Cardiac fibroblast (primary cell): ENCODE results near the gene NPL.

ENCODE experiments used
- DNase-seq, 2 donors: peaks; one replicate each; pipeline versions ENCODE4 v3.0.0 to v3.0.0-alpha.2; 2010; ENCODE audit warnings: low read depth in 2 of 2
- H3K4me3 ChIP-seq, 2 donors: replicated peaks in 1 of 2; 1 replicate in 1 of 2; 2 replicates in 1 of 2; pipeline ENCODE4 v1.5.1; 2011; ENCODE audit warnings: low read depth in 2 of 2, low read length in 2 of 2, mild to moderate bottlenecking in 2 of 2, moderate library complexity in 1 of 2
- TF ChIP-seq, protein P1 (sequence below): IDR thresholded peaks from one replicate; pipeline ENCODE4 v1.5.1; 2011; ENCODE audit warnings: low read depth, mild to moderate bottlenecking, low read length, inconsistent platforms

NPL gene

DNA sequence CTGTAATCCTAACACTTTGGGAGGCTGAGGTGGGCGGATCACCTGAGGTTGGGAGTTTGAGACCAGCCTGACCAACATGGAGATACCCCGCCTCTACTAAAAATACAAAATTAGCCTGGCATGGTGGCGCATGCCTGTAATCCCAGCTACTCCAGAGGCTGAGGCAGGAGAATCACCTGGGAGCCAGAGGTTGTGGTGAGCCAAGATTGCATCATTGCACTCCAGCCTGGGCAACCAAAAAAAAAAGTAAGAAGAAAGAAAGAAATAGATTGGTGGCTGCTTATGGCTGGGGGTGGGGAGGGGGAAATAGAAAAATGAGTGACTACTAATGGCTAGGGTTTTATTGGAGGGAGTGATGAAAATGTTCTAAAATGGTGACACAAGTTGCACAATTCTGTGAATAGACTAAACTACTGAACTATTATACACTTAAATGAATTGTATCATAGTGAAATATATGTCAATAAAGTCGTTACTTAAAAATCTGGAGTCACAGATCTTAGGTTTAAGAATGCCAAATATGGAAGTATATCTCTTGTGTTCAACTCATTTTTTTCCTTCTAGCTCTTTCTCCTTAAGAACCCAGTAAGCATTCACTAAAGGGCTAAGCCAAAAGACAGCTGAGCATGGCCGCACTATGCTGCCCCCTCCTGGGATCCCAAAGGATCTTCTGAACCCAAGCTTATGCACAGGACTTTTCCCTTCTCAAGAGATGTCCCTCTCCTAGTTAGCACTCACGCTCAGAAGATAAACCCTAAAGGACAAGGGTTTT lies 3.2 kb upstream of the NPL start:
- TF ChIP-seq, protein P1, sequence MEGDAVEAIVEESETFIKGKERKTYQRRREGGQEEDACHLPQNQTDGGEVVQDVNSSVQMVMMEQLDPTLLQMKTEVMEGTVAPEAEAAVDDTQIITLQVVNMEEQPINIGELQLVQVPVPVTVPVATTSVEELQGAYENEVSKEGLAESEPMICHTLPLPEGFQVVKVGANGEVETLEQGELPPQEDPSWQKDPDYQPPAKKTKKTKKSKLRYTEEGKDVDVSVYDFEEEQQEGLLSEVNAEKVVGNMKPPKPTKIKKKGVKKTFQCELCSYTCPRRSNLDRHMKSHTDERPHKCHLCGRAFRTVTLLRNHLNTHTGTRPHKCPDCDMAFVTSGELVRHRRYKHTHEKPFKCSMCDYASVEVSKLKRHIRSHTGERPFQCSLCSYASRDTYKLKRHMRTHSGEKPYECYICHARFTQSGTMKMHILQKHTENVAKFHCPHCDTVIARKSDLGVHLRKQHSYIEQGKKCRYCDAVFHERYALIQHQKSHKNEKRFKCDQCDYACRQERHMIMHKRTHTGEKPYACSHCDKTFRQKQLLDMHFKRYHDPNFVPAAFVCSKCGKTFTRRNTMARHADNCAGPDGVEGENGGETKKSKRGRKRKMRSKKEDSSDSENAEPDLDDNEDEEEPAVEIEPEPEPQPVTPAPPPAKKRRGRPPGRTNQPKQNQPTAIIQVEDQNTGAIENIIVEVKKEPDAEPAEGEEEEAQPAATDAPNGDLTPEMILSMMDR = peak; percentile 90
- H3K4me3 ChIP-seq = no peak overlapping the region
- peak; percentile 83 to 86 for DNase-seq

DNA sequence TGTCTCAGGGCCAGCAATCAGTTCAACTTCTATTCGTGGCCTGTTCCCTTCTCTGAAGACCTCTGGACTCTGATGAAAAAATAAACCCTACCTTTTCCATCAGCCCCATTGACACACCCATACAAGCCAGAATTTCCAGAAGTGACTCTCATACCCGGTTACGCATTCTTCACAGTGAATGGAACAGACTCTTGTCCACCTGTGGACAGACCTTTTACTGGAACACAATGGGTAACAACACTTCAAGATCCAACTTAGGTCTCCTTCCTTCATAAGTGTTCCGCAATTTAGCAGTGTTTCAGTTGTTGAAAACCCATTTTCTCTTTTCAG lies 2.6 kb upstream of the NPL start:
- no peak overlapping the region for H3K4me3 ChIP-seq
- TF ChIP-seq, protein P1 = no peak

DNA sequence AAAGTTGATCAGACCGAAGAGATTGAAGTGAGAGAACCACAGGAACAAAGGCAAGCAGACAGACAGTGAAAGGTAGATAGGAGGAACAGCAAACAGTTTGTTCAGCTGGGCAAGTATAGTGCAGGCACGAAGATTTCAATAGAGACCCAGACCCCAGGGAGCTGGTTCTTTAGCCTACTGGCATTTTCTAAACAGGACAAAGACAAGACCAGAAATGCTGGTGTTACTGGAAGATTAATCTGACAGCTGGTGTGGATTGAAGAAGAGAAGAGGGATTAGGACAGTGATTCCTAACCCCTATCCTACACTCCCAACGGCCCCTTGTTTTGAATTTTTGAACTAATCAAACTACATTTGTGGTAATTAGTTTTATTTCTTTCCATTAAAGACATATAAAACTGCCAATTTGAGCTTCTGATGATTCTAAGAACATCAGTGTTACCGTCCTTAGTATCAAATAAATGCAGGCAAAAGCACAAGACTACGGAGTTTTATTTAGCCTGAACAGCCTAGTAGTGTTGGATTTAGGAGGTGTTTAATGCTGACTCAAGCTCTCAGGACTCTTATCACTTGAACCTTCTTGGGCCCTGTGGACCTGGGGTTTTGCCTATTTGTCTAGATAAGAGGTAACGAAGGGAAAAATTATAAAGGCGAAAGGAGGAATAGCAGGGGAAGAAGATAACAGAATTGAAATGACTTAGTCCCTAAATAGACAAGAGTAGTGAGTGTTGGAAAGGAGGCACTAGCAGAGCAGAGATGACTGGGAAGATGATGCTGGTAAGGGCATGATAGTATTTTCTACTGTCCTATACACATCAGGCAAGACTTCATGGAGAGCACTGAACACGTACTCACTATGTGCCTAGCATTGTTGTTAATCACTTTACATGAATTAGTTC lies 2.0 kb downstream of the NPL start:
- no peak overlapping the region for H3K4me3 ChIP-seq
- DNase-seq = no peak
- TF ChIP-seq, protein P1 = no peak

More for the DNA sequence above, 2.6 kb upstream of the NPL start:
- no peak for DNase-seq

DNA sequence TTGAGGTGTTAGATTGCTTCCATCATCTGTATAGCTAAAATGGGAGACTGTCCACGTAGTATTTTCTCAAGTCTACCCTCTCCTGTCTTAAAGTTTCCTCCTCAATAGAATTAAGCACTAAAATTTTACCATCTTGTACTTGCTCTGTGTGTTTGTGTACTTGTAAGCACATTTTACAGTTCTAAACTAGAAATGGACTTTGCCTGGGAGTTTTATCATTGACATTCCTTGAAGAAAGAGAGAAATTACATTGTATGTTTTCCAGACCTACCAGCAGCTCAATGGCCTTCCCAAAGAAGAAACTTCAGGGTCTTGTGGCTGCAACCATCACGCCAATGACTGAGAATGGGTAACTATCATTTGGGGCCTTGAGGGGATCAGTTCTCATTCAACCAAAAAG lies 4.5 kb downstream of the NPL start:
- H3K4me3 ChIP-seq = no peak overlapping the region
- no peak for DNase-seq
- TF ChIP-seq, protein P1 = no peak

DNA sequence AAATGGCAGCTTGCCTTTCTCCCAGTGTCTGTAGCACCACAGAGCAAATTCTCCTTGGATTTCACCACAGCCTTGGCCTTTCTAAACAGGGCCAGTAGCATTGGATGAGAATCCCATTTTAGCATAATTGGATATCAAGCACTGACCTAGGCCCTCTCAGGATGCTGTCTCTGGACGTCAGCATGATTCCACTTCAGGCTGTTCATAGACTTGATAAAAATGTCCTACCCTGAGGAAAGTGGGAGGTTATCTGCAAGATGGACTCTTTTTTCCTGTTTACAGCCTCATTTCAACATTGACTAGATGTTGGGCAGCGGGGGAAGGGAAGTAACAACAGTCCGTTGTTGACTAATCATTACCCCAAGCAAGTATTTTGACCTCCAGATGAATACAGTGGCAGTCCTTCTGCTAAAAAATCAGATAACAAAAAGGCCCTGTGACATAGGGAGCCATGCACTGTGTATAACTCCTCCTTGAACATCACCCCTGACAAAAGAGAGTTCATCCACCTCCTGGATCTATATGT lies 5.2 kb downstream of the NPL start:
- H3K4me3 ChIP-seq = no peak overlapping the region
- DNase-seq = no peak
- TF ChIP-seq, protein P1 = no peak

DNA sequence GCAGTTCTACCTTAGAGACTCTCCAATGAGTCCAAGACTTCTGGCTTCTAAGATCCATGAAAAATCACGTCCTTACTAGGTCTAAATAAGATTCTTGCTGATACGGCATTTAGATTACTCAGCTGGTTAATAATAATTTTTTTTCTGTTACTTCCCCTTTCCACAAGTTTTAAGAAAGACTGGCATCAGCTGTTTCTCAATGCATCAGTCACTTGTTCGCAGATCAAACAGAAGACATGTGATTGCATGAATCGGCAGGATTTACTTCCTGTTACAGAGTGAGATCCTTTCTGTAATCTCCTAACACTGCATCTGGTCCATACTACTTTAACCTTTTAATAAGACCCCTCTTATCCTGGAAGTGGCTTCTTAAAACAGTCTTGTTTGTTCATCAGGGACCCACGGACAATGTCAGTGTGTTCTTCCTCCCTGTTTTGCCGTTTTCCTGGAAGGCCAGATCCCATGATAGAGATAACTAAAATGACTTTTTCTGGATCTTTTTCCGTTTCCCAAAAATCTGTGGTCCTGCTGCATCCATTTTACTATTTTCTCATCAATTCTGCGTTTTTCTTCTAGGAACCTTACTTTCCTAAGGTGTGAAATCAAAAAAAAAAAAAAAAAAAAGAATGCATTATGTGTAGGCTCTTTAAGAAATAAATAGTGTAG lies 6.1 kb downstream of the NPL start:
- TF ChIP-seq, protein P1 = no peak
- H3K4me3 ChIP-seq = no peak overlapping the region
- peak in 1 of 2 donors; percentile 10 for DNase-seq
